Subcutaneous adipose tissue (tissue), 4 donors: Measurements from ENCODE around the gene ENPP6. TPM values are rescaled to one million over a fixed set of nuclear protein-coding genes. Genes with fewer than 3 reads are reported as not detected.

Source experiments
- total RNA-seq, 4 donors: library from RNA; depleted of rRNA; stranded (reverse); fragments of >200 nt; gene quantifications; one replicate each; pipeline ENCODE4 v1.1.0, GENCODE V29; 2016
- TF ChIP-seq, protein P1 (sequence below): fragments of 450-650 bp; IDR thresholded peaks from one replicate; pipeline ENCODE4 v1.5.1; 2016; ENCODE audit warnings: low read depth, mild to moderate bottlenecking, control low read depth, antibody characterized with exemption, moderate library complexity

ENPP6 gene
- total RNA-seq, 4 donors from 2014 or later = 0.17 TPM; not detected in 3

GRCh38 chr4:184122631-184123408 lies 94.9 kb downstream of the ENPP6 start:
- TF ChIP-seq, protein P1, sequence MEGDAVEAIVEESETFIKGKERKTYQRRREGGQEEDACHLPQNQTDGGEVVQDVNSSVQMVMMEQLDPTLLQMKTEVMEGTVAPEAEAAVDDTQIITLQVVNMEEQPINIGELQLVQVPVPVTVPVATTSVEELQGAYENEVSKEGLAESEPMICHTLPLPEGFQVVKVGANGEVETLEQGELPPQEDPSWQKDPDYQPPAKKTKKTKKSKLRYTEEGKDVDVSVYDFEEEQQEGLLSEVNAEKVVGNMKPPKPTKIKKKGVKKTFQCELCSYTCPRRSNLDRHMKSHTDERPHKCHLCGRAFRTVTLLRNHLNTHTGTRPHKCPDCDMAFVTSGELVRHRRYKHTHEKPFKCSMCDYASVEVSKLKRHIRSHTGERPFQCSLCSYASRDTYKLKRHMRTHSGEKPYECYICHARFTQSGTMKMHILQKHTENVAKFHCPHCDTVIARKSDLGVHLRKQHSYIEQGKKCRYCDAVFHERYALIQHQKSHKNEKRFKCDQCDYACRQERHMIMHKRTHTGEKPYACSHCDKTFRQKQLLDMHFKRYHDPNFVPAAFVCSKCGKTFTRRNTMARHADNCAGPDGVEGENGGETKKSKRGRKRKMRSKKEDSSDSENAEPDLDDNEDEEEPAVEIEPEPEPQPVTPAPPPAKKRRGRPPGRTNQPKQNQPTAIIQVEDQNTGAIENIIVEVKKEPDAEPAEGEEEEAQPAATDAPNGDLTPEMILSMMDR = no peak

DNA sequence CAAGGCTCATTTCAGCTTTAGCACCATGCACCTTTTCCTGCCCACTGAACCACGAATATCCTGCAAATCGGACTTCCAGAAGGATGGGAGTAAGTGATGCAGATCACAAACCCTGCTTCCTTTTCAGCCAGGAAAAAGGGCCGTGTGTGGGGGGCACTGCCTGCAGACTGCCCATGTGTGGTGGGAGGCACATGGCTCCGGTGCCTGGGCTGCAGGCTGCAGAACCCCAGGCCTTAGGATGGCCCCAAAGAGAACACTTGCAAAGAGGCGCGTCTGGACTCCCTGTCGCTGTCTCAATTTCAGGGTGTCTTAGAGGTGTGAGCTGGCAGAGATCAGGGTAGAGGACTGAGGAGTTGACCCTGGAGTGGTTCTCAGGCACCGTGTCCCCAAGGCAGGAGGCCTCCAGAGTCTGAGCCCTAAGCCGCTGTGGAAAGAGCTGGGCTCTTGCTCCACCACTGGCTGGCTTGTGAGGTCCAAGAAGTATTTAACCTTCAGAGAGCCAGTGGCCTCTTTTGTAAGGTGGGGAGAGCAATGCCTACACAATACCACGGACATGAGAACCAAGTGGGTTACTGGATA lies 97.0 kb downstream of the ENPP6 start:
- TF ChIP-seq, protein P1 = no peak

DNA sequence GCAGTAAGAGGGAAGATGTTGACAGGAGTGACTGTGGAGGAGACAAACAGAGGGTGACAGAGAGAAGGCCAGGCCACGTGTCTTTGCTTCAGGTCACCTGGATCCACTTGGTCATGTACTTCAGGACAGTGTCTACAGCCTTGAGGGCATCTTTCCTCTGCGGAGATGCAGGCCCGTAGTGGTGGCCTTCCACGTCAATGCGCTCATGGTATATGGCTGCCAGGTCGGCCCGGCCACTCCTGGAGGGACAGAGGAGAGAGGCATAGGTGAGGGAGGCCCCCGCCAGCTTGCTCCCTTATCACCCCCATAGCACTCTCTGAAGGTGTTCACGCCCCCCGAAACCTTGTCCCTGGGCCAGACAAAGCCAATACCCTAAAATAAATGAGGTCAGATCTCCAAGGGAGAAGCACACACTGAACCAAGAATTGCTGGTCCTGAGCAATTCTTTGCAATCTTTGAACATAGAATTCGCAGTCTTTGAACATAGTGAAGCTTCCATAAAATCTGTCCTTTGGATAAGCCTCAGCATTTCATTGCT lies 99.9 kb downstream of the ENPP6 start:
- TF ChIP-seq, protein P1 = no peak

DNA sequence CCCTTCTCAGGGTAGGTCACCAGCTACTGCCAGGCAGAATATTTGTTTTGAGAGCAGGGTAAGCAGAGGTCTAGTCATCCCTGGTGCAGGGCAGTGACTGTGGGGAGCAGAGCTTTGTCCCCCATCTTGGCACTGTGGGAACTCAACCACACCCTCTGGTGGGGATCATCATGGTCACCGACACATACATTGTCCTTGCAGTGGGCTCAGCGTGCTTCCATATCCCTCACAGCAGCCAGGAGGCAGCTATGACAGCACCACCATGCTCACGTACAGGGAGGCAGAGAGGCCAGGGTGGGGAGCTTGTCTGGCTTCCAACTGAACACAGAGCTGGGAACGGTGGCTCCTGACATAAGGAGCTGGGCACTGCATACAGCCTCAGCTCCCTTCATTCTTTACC lies 102.3 kb downstream of the ENPP6 start:
- TF ChIP-seq, protein P1 = no peak

- TF ChIP-seq, protein P1 = no peak
Observed at GRCh38 chr4:184114431-184114830, 103.2 kb downstream of the ENPP6 start.

- TF ChIP-seq, protein P1 = no peak
Observed at GRCh38 chr4:184112006-184112550, 105.6 kb downstream of the ENPP6 start.

GRCh38 chr4:184111233-184111832 lies 106.3 kb downstream of the ENPP6 start:
- TF ChIP-seq, protein P1 = no peak
